NCI-H1694 treated with DMSO at 0.1 percent for 48 hours (cell line): Measurements from ENCODE around the gene SP7.
"Not testable (repeated sequence)": the region's sequence is repeated elsewhere in the genome, so short reads cannot be mapped to it uniquely, and the experiment has no call there.

Source experiments
- DNase-seq: peaks from one replicate; lab custom pipeline; 2025; lab: John Stamatoyannopoulos, UW

Gene SP7

DNA sequence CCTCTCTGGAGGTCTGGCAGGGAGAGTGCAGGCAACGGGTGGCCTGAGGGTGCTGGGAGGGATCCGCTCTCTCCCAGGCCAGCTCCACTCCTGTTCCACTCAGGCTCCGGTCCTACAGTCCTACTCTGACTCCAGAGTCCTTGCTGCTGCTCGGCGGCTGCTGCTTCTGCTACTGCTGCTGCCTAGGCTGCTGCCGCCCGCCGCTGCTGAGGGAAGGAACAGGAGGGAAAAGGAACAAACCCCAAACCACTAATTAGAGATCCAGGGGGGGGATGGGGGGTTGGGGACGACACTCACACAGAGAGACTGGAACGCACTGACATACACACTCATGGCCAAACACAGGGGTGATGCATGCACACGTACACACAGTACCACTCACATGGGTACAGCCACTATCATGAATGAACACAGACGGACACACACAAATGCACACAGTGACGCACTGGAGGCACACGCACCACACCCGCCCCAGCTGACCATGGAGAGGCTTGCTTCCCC is at the start of gene SP7:
Gene SP7, minus strand, starts transcription at position 174 of the 501 bp plus-strand sequence. CDS start 708 bp downstream, outside the sequence.
- no peak for DNase-seq

DNA sequence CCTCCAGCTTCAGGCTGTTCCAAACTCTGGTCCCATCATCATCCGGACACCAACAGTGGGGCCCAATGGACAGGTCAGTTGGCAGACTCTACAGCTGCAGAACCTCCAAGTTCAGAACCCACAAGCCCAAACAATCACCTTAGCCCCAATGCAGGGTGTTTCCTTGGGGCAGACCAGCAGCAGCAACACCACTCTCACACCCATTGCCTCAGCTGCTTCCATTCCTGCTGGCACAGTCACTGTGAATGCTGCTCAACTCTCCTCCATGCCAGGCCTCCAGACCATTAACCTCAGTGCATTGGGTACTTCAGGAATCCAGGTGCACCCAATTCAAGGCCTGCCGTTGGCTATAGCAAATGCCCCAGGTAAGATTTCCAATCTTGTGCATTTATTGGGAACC is 47.1 kb upstream of the SP7 start:
- no peak for DNase-seq

DNA sequence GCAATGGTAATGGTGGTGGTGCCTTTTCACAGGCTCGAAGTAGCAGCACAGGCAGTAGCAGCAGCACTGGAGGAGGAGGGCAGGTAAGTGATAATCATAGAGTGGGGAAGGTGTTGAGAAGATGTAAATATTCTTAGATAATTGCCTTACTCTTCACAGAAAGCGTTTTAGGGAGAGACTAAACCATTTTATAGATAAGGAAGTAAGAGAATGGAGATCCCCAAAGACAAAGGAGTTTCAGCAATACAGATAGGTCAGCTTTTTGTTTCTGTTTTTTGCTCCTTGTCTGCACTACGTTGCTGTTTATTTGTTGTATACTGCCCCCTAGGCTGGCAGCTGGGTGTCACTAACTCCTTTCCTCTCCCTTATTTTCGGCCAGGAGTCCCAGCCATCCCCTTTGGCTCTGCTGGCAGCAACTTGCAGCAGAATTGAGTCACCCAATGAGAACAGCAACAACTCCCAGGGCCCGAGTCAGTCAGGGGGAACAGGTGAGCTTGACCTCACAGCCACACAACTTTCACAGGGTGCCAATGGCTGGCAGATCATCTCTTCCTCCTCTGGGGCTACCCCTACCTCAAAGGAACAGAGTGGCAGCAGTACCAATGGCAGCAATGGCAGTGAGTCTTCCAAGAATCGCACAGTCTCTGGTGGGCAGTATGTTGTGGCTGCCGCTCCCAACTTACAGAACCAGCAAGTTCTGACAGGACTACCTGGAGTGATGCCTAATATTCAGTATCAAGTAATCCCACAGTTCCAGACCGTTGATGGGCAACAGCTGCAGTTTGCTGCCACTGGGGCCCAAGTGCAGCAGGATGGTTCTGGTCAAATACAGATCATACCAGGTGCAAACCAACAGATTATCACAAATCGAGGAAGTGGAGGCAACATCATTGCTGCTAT is 45.8 kb upstream of the SP7 start:
- peak; percentile 15 for DNase-seq

GRCh38 chr12:53380794-53381730 is 44.9 kb upstream of the SP7 start:
- DNase-seq: no peak

GRCh38 chr12:53380104-53380793 is 44.1 kb upstream of the SP7 start, which contains the start of gene SP1:
Gene SP1, plus strand, starts transcription at chr12:53380176. Its CDS starts 116 bp downstream, at chr12:53380292.
- DNase-seq: peak; percentile 61

- peak; percentile 99 for DNase-seq
These were observed 43.4 kb upstream of the SP7 start for GRCh38 chr12:53379389-53380103.

DNA sequence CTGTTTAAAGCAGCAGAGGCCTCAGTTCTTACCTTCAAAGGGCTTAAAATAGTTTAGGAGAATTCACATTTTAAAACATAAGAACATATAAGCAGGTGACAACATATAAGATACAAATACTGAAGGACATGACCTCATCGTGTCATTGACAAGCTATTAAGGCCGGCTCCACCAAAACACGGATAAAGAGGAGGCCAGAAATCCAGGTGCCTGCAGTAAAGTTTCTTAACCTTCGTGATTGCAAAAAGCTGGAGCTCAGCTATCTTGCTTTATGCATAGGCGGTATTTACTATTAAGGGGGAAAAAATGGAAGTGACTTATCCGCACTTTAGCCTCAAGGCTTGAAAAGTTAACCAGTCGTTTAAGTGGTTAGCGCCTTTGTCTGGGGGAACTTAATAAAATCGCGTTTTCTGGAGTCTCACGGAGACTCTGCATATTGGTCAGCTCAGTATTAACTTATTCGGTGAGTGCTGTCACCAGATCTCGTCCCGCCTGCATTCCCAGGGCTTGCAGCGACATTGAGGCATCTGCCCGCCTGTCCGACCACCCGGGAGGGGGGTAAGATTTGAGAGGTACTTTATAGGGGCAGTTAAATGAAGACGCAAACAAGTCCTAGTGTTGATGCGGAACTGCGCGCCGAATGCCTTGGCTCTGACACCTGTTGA is 42.7 kb upstream of the SP7 start:
- DNase-seq: no peak

DNA sequence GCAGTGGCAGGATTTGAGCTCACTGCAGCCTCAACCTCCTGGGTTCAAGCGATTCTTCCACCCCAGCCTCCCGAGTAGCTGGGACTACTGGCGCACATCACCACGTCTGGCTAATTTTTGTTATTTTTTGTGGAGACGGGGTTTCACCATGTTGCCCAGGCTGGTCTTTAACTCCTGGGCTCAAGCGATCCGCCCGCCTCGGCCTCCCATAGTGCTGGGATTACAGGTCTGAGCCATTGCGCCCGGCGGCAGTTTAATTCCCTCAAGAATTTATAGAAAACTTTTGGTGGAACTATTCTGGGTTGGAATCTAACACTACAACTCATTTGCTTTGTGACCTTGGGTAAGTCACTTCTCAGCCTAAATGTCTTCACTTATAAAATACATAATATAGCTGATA is 42.1 kb upstream of the SP7 start:
- DNase-seq: no peak

DNA sequence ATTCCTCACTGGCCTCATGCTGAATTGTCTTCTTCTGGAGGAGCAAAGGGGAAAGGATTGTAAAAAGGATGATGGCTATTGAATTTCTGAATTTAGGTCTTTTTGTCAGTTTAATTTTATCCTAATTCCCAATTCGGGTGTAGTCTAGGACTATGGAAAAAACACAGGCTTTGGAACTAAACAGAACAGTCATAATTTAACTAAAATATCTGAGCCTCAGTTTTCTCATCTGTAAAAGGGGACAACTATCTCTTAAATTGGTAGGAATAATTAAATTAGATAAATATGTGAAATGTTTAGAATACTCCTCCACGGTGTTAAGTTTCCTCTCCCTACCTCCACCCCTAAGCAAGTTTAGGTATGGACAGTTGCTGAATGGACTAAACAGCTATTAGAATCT is 40.6 kb upstream of the SP7 start:
- DNase-seq: no peak

DNA sequence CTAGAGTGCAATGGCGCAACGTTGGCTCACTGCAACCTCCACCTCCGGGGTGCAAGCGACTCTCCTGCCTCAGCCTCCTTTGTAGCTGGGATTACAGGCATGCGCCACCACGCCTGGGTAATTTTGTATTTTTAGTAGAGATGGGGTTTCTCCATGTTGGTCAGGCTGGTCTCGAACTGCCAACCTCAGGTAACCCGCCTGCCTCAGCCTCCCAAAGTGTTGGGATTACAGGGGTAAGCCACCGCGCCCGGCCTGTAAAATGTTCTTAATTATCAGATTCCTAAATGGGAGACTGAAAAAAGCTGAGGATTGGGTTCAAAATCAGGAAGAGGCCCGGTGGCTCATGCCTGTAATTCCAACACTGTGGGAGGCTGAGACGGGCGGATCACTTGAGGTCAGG is 38.1 kb upstream of the SP7 start:
- not testable (repeated sequence) for DNase-seq

- not testable (repeated sequence) for DNase-seq
These were observed 37.5 kb upstream of the SP7 start for GRCh38 chr12:53373554-53374133.

DNA sequence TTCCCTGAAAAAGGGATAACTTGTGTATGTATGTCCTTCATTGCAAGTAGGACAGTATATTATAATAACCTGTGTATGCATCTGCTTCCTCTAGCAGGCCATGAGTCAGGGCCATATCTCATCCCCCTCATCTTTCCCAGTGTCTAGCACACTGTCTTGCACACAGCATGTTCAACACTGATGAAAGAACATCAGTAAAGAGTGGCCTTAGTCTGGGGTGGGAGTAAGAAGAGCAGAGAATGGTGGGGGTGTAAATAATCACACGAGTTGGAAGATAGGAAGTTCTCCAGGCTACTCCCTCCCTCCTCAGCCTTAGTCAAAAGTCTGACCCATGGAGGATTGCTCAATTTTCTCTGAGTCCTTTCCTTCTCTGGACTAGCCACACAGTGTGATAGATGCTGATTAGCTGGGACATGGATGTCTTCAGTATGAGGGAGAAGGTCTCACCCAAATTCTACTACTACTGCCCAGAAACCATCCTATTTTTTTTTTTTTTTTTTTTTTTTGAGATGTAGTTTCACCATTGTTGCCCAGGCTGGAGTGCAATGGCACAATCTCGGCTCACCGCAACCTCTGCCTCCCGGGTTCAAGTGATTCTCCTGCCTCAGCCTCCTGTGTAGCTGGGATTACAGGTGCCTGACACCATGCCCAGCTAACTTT is 29.2 kb upstream of the SP7 start:
- no peak for DNase-seq

GRCh38 chr12:53361638-53362037 is 25.5 kb upstream of the SP7 start:
- not testable (repeated sequence) for DNase-seq

GRCh38 chr12:53358836-53359419 is 22.8 kb upstream of the SP7 start:
- no peak for DNase-seq

- no peak for DNase-seq
These were observed 19.0 kb upstream of the SP7 start for GRCh38 chr12:53355121-53355520.

DNA sequence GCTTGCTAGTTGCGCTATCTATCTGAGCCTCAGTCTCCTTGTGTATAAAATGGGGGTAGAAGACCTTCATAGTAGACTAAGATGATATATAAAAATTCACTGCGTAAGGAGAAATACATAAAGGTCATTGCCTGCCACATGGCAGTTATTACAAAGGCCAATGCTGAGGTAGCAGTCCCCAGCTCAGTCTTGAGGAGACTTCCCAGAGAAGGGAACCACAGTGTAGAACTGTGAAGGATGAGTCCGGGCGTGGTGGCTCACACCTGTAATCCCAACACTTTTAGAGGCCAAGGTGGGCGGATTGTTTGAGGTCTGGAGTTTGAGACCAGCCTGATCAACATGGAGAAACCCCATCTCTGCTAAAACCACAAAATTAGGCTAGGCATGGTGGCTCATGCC is 17.1 kb upstream of the SP7 start:
- no peak for DNase-seq

DNA sequence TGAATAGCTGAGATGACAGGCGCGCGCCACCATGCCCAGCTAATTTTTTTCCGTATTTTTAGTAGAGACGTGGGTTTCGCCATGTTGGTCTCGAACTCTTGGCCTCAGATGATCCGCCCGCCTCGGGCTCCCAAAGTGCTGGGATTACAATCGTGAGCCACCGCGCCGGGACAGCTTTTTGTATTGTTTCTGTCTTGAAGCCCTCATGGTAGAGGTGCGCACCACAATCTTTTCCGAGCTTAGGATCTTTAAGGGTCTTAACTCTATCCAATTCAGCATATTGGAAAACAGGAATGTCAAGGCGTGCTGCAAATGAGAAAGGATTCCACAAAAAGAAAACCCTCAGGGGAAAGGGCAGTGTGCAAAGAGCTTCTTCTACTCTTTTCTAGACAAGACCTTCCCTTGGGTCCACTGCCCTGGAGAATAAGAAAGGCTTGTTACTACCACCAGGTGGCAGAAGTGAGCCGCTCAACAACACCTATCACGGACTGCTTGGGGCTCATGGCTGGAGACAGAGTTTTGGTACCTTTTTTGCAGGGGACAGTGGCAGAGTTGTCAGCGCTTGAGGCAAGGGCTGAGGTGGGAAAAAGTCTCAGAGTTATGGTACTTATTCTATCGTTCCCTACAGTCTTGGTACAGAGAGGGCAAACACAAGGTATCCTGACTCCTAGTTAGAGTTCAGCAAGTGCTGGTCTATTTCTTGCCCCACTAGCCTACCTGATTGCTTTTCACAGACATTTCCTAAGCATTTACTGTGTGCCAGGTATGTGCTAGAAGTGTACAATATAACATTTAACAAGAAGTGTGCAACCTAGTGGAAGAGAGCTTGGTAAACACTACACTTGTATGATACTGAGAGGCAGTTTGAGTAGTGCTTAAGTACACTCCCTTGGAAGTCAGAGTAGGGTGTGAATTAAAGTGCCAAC is 16.4 kb upstream of the SP7 start:
- peak; percentile 50 for DNase-seq

GRCh38 chr12:53347905-53348304 is 11.8 kb upstream of the SP7 start:
- DNase-seq: no peak
